Inflammatory macrophage (primary cell): Measurements from ENCODE around the gene MACROD1.

Source experiments
- DNase-seq, 2 donors: peaks; one replicate each; pipeline ENCODE4 v3.0.0-alpha.2; 2020 to 2022

MACROD1 gene

GRCh38 chr11:64150481-64151239 lies 15.3 kb downstream of the MACROD1 start:
- no peak for DNase-seq

GRCh38 chr11:64150051-64150450 lies 15.9 kb downstream of the MACROD1 start:
- no peak for DNase-seq

- DNase-seq: no peak
These were observed 16.8 kb downstream of the MACROD1 start for GRCh38 chr11:64148917-64149617.

DNA sequence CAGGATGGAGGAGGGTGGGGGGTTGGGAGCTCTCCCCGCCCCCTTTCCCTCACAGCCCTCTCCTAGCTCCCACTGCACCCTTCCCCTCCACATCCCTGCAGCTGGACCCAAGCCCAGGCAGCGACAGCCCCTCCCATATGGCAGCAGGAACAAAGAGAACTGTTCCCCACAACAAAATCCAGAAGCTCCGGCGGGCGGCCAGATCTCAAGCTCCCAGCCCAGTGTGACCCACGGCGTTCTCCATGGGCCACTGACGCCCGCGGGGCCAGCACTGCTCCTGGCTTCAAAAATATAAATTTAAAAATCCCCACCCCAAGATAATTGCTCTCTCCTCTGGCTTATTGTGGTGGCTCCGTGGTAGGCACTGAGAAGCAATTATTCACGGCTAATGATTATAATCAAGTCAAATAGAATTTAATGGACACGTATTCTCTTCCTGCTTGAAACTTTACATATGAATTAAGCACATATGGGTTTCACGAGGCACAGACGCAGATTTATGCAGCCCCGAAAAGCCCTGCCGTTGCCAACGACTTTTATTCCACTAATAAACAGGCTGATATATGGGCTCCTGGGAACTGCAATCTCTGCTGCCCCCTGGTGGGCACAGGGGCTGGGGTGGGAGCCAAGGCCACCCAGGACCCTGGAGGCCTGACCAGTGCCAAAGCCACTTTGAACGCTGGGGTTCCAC lies 17.5 kb downstream of the MACROD1 start:
- DNase-seq: peak; percentile 77 to 78

- peak; percentile 73 to 79 for DNase-seq
These were observed 19.6 kb downstream of the MACROD1 start for GRCh38 chr11:64146036-64146955.

GRCh38 chr11:64144587-64145472 lies 21.1 kb downstream of the MACROD1 start:
- DNase-seq: no peak

- no peak for DNase-seq
These were observed 24.7 kb downstream of the MACROD1 start for GRCh38 chr11:64141081-64141783.

DNA sequence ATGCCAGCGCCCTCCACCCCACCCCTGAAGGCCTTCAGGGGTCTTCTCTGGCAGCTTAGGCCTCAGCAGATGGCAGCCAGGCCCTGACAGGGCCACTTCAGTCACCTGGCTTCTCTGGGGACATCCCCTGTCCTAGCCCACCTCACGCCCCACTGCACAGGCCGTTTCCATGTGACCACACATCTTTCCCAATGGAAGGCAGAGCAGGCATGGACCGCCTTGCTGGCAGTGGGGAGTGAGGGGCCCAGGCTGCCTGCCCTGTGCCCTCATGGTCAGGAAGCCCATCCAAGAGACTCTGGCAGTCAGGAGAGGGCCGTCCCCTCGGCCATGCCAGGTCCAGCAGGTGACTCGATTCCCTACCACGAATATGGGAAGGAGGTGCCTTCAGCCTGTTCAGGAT lies 25.8 kb downstream of the MACROD1 start:
- no peak for DNase-seq

- no peak for DNase-seq
These were observed 26.9 kb downstream of the MACROD1 start for GRCh38 chr11:64139049-64139448.

DNA sequence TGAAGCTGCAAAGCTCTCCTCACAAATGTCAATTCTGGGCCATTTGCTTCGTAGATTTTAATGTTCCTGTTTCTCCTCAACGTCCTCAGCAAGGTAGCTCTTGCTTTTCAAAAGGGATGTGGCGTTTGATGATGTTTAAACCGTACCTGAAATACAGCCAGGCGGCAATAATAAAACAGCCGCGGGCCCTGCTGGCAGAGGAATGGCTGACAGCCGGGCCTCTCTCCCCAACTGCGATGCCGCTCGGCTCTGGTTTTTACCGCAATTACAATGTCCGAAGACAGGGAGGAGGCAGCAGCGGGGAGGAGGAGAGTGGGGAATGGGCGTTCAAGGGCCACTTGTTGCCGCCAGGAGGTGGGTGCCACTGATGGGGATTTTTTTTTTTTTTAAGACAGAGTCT lies 27.5 kb downstream of the MACROD1 start:
- no peak for DNase-seq

DNA sequence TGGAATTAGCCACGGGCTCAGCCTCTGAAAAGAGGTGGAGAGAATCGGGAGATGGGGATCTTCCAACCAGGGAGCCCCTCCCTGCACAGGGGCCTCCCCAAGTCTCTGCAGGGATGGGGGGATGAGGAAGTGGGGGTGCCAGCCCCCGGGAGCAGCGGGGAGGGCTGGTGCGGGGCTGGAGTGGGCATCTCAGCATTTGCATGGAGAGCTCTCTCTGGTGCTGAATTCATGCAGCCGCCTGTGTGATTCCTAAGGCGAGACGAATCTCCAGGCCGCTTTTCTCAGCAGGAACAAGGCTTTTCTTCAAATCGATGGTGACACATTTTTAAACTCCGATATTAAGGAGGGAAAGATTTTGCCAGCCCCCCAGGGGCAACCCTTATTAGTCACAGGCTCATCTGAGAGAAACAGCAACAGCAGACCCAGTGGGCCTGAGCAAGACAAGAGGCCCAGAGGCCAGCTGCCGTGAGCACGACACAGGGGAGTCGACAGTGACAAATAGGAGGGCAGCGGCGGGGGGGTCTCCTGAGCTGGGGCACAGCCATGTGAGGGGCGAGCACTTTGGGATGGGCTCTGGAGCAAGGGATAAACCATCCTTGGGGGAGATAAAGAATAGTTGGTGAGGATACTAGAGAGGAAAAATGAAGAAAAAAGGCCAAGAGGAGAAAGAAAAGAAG lies 29.0 kb downstream of the MACROD1 start:
- no peak for DNase-seq

DNA sequence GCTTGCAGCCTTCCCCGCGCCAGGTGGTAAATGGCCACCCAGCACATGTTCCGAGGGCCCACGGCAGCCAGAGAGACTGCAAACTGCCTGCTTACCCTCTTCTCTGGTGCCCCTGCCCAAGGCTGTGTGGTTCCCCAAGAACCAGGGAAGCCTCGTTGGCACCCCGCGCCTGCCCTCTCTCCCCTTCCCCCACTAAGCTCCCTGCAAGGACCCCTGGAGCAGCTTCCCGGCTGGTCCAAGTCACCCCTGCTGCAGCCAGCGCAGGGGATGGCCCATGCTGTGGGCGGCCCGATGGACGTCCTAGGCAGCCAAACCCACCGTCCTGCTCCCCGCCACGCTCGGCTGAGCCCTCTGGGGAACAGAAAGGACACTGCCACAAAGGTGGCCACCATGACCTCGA lies 30.2 kb downstream of the MACROD1 start:
- DNase-seq: no peak

DNA sequence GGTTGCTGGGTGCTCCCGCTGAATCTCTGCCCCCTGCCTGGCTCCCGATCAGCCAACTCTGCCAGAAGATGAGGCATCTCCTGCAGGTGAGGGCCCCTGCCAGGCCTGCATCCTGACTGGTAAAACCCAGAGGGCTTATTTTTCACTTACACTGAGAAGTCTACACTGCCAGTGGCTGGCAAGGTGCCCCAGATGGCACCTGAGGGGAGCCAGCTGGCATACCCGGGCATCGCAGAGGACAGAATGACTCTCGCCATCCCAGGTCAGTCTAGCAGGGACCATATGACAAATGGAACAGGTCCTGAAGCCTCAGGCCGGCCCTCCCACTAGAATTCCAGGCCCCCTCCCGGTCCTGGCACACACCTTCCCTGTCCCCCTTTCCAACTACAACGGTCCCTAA lies 30.9 kb downstream of the MACROD1 start:
- no peak for DNase-seq

GRCh38 chr11:64132982-64133705 lies 32.8 kb downstream of the MACROD1 start:
- no peak for DNase-seq

DNA sequence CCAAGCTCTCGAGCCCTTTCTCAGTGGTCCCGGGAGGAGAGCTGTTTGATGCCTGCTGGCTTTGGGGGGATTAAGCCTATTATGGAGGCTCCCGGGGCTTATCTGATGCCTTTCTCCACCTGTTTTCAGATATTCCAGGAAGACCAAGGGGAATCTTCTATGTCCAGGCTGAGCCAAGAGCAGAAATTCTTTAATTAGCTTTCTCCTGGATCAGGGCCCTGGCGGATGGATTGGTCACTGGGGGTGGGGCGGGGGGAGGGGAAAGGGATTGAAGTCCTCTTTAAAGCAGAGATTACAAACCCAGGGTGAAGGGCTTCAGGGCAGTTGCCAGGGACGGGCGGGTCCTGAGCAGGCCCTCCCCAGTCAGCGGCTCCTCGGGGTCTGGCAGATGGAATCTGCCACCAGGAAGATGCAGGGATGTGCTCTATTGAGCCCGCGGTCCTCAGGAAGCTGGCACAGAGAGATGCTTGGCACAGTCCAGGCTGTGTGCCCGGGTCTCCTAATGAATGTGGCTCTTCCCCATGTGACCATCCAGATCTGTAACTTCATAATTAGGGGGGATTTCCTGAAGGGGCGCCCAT lies 33.6 kb downstream of the MACROD1 start:
- DNase-seq: no peak

- no peak for DNase-seq
These were observed 34.2 kb downstream of the MACROD1 start for GRCh38 chr11:64131683-64132190.

- peak; percentile 7 to 21 for DNase-seq
These were observed 35.3 kb downstream of the MACROD1 start for GRCh38 chr11:64130618-64131017.

DNA sequence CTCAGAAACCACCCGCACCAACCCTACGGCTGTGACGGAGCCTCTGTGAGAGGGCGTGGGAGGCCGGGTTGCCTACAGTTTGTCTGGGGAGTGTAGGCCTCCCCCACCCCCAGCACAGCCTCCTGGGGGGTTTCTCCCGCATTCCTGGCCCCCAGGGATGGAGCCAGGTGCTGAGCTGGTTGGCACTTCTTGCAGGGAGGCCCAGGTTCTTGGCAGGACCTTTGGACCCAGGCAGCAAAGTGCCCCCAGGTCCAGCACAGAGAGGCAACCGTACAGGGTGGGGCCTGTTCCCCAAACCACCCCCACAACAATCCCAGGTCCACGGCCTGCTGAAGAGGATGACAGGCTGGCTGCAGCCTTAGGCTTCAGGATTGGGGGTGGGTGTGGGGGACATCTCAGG lies 36.5 kb downstream of the MACROD1 start:
- DNase-seq: no peak
